Measurements from ENCODE around the gene FAM204A.

The FAM204A gene

GRCh38 chr10:118298787-118299186 is 43.3 kb downstream of the FAM204A start:
- H2AFZ ChIP-seq (ENCODE audit: low read depth, low read length, severe bottlenecking) = no peak overlapping the region
- no peaks in the 10 kb centered on the region for H3K36me3 ChIP-seq (ENCODE audit: low read length)
- no peak overlapping the region for H3K4me2 ChIP-seq (ENCODE audit: low read depth, low read length, poor library complexity, severe bottlenecking)
- no peaks in the 10 kb centered on the region for H3K9me2 ChIP-seq (replicated peaks; ENCODE audit: insufficient read depth, low read length)
- no peak overlapping the region for H3K27ac ChIP-seq (ENCODE audit: low read depth, low read length)
- TF ChIP-seq EZH2phosphoT487 (conservative IDR thresholded peaks at IDR 0.05; ENCODE audit: low read length) = no peak
- TF ChIP-seq, protein P1, sequence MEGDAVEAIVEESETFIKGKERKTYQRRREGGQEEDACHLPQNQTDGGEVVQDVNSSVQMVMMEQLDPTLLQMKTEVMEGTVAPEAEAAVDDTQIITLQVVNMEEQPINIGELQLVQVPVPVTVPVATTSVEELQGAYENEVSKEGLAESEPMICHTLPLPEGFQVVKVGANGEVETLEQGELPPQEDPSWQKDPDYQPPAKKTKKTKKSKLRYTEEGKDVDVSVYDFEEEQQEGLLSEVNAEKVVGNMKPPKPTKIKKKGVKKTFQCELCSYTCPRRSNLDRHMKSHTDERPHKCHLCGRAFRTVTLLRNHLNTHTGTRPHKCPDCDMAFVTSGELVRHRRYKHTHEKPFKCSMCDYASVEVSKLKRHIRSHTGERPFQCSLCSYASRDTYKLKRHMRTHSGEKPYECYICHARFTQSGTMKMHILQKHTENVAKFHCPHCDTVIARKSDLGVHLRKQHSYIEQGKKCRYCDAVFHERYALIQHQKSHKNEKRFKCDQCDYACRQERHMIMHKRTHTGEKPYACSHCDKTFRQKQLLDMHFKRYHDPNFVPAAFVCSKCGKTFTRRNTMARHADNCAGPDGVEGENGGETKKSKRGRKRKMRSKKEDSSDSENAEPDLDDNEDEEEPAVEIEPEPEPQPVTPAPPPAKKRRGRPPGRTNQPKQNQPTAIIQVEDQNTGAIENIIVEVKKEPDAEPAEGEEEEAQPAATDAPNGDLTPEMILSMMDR (IDR thresholded peaks at IDR 0.05; ENCODE audit: insufficient read depth, low read length, poor library complexity, severe bottlenecking) = no peak
- no peak overlapping the region for H3K9ac ChIP-seq (ENCODE audit: low read length)
- no peaks in the 10 kb centered on the region for H3K79me2 ChIP-seq (ENCODE audit: insufficient read depth, low read length)
- H3K4me3 ChIP-seq (ENCODE audit: insufficient read depth, low read length, poor library complexity, severe bottlenecking) = no peak overlapping the region
- no peaks in the 10 kb centered on the region for H4K20me1 ChIP-seq (ENCODE audit: low read depth, low read length)
- no peaks in the 10 kb centered on the region for H3F3A ChIP-seq (ENCODE audit: insufficient read depth)
- H3K9me3 ChIP-seq (ENCODE audit: insufficient read depth, low read length) = no peaks in the 10 kb centered on the region
- no peaks in the 10 kb centered on the region for H3K27me3 ChIP-seq (ENCODE audit: low read length)

DNA sequence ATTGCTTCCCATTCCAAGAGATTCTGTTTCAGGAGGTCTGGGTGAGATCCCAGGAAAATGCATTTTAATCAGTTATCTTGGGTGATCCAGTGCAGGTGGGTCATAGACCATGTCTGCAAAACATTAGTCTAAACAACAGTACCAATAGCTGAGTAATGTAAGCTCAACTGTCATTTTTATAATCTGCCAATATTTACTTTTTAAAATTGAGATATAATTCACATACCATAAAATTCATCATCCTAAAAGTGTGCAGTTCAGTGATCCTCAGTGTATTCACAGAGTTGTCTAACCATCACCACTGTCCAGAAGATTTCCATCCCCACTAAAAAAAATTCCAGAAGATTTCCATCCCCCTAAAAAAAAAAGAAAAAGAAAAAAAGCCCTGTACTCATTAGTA is 51.0 kb downstream of the FAM204A start:
- H4K20me1 ChIP-seq (ENCODE audit: low read depth, low read length) = no peaks in the 10 kb centered on the region
- no peak overlapping the region for H2AFZ ChIP-seq (ENCODE audit: low read depth, low read length, severe bottlenecking)
- H3K79me2 ChIP-seq (ENCODE audit: insufficient read depth, low read length) = no peaks in the 10 kb centered on the region
- no peaks in the 10 kb centered on the region for H3F3A ChIP-seq (ENCODE audit: insufficient read depth)
- no peaks in the 10 kb centered on the region for H3K9me2 ChIP-seq (replicated peaks; ENCODE audit: insufficient read depth, low read length)
- no peak overlapping the region for H3K9ac ChIP-seq (ENCODE audit: low read length)
- H3K4me3 ChIP-seq (ENCODE audit: insufficient read depth, low read length, poor library complexity, severe bottlenecking) = no peak overlapping the region
- H3K9me3 ChIP-seq (ENCODE audit: insufficient read depth, low read length) = no peaks in the 10 kb centered on the region
- no peak overlapping the region for H3K27ac ChIP-seq (ENCODE audit: low read depth, low read length)
- no peaks in the 10 kb centered on the region for H3K27me3 ChIP-seq (ENCODE audit: low read length)
- no peak overlapping the region for H3K4me2 ChIP-seq (ENCODE audit: low read depth, low read length, poor library complexity, severe bottlenecking)
- no peak for TF ChIP-seq EZH2phosphoT487 (conservative IDR thresholded peaks at IDR 0.05; ENCODE audit: low read length)
- TF ChIP-seq, protein P1 (IDR thresholded peaks at IDR 0.05; ENCODE audit: insufficient read depth, low read length, poor library complexity, severe bottlenecking) = no peak
- no peaks in the 10 kb centered on the region for H3K36me3 ChIP-seq (ENCODE audit: low read length)

DNA sequence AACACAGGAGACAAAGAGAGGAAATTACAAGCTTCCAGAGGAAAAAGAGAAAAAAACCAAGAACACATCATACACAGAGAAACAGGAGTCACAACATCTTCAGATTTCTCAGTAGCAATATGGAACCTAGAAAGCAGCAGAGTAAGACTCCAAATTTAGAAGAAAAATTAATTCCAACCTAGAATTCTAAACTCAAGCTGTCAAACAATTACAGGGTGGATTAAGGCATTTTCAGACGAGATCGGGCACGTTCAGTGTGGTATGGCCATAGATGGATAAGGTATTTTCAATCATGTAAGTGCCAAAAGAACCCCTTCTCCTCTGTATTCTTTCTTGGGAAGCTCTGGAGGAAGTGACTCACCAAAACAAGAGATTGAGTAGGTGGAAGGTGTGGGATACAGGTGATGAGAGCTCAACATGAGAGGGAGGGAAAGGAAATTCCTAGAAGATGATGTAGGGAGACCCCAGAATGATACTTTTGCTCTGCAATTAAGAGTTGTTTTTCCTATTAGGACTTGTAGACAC is 51.6 kb downstream of the FAM204A start:
- no peaks in the 10 kb centered on the region for H3K9me3 ChIP-seq (ENCODE audit: insufficient read depth, low read length)
- no peaks in the 10 kb centered on the region for H3K36me3 ChIP-seq (ENCODE audit: low read length)
- no peaks in the 10 kb centered on the region for H3K9me2 ChIP-seq (replicated peaks; ENCODE audit: insufficient read depth, low read length)
- H3K4me2 ChIP-seq (ENCODE audit: low read depth, low read length, poor library complexity, severe bottlenecking) = no peak overlapping the region
- no peak overlapping the region for H2AFZ ChIP-seq (ENCODE audit: low read depth, low read length, severe bottlenecking)
- no peaks in the 10 kb centered on the region for H4K20me1 ChIP-seq (ENCODE audit: low read depth, low read length)
- no peak overlapping the region for H3K27ac ChIP-seq (ENCODE audit: low read depth, low read length)
- no peak overlapping the region for H3K4me3 ChIP-seq (ENCODE audit: insufficient read depth, low read length, poor library complexity, severe bottlenecking)
- no peaks in the 10 kb centered on the region for H3K27me3 ChIP-seq (ENCODE audit: low read length)
- H3K9ac ChIP-seq (ENCODE audit: low read length) = no peak overlapping the region
- TF ChIP-seq EZH2phosphoT487 (conservative IDR thresholded peaks at IDR 0.05; ENCODE audit: low read length) = no peak
- TF ChIP-seq, protein P1 (IDR thresholded peaks at IDR 0.05; ENCODE audit: insufficient read depth, low read length, poor library complexity, severe bottlenecking) = no peak
- no peaks in the 10 kb centered on the region for H3F3A ChIP-seq (ENCODE audit: insufficient read depth)
- no peaks in the 10 kb centered on the region for H3K79me2 ChIP-seq (ENCODE audit: insufficient read depth, low read length)
